ENCODE measurements around the gene LGMN.

DNA sequence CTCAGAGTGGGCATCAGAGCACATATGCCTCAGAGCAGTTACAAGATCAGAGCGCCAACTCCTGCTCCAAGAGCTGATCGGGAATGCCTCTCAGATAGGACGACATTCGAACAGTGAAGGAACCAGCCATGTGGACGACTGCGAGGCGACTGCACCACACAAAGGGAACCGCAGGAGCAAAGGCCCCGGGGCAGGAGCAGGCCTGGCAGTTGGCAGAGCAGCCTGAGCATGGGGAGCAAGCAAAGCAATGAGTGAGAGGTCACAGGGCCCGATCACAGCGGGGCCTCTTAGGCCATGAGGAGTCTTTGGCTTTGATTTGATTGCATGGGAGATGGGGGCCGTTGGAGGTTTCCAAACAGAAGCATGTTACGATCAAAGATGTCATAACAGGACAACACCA, 90.3 kb downstream of the LGMN start:
- TF ChIP-seq, protein P1, sequence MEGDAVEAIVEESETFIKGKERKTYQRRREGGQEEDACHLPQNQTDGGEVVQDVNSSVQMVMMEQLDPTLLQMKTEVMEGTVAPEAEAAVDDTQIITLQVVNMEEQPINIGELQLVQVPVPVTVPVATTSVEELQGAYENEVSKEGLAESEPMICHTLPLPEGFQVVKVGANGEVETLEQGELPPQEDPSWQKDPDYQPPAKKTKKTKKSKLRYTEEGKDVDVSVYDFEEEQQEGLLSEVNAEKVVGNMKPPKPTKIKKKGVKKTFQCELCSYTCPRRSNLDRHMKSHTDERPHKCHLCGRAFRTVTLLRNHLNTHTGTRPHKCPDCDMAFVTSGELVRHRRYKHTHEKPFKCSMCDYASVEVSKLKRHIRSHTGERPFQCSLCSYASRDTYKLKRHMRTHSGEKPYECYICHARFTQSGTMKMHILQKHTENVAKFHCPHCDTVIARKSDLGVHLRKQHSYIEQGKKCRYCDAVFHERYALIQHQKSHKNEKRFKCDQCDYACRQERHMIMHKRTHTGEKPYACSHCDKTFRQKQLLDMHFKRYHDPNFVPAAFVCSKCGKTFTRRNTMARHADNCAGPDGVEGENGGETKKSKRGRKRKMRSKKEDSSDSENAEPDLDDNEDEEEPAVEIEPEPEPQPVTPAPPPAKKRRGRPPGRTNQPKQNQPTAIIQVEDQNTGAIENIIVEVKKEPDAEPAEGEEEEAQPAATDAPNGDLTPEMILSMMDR (IDR thresholded peaks at IDR 0.05): no peak
- TF ChIP-seq EZH2 (IDR thresholded peaks at IDR 0.05; ENCODE audit: borderline replicate concordance, insufficient read depth, low read depth, low read length, poor library complexity, severe bottlenecking): no peak

Measured in B cell (primary cell).